Esophagus muscularis mucosa (tissue), 4 donors: Measurements from ENCODE around the gene PTGIS. TPM values are rescaled to one million over a fixed set of nuclear protein-coding genes. Genes with fewer than 3 reads are reported as not detected.

Source experiments
- DNase-seq: peaks from one replicate; pipeline ENCODE4 v3.0.0-alpha.2; 2017; ENCODE audit errors: extremely low spot score
- H3K27ac ChIP-seq, 4 donors: fragments of 200-600 bp; sonication (generic); replicated peaks in 1 of 4; 1 replicate in 3 of 4; 2 replicates in 1 of 4; pipeline ENCODE4 v1.5.1; 2016 to 2019; ENCODE audit warnings: mild to moderate bottlenecking in 1 of 4
- H3K27me3 ChIP-seq, 4 donors: fragments of 200-600 bp; sonication (generic); one replicate each; pipeline versions ENCODE4 v1.5.1 to v1.6.0; 2016 to 2019
- H3K36me3 ChIP-seq, 4 donors: fragments of 200-600 bp; sonication (generic); one replicate each; pipeline ENCODE4 v1.5.1; 2016 to 2019
- H3K4me1 ChIP-seq, 4 donors: fragments of 200-600 bp; sonication (generic); one replicate each; pipeline ENCODE4 v1.5.1; 2016 to 2019
- H3K4me3 ChIP-seq, 4 donors: fragments of 200-600 bp; sonication (generic); 1 replicate in 2 of 4; 2 replicates in 2 of 4; pipeline ENCODE4 v1.5.1; 2016 to 2019; ENCODE audit warnings: mild to moderate bottlenecking in 4 of 4, moderate library complexity in 1 of 4
- H3K9me3 ChIP-seq, 4 donors: fragments of 200-600 bp; sonication (generic); 1 replicate in 3 of 4; 2 replicates in 1 of 4; pipeline ENCODE4 v1.5.1; 2016 to 2019
- CTCF ChIP-seq, 3 experiments: fragments of 200-600 bp in 2 of 3; fragments of 450-650 bp in 1 of 3; sonication (generic) in 2 of 3; IDR thresholded peaks; one replicate each; pipeline ENCODE4 v1.5.1; 2017 to 2019; ENCODE audit warnings: antibody characterized with exemption in 3 of 3, mild to moderate bottlenecking in 2 of 3, moderate library complexity in 1 of 3
- EP300 ChIP-seq: sonication (generic); formaldehyde crosslinking; IDR thresholded peaks from one replicate; pipeline ENCODE4 v1.6.1; 2017; ENCODE audit warnings: antibody characterized with exemption
- POLR2A ChIP-seq: fragments of 450-650 bp; IDR thresholded peaks from one replicate; pipeline ENCODE4 v1.6.1; 2017; ENCODE audit warnings: antibody characterized with exemption, moderate library complexity, mild to moderate bottlenecking, low read depth
- POLR2AphosphoS5 ChIP-seq, 2 donors: sonication (generic); formaldehyde crosslinking; IDR thresholded peaks; one replicate each; pipeline ENCODE4 v1.6.1; 2017; ENCODE audit warnings: antibody characterized with exemption in 2 of 2
- WGBS: methylation state at CpG from one replicate; pipeline ENCODE4 v1.1.5; 2018; 5-methylcytosine and 5-hydroxymethylcytosine counted together
- intact Hi-C: fragments of 100-400 bp; cut with DNase I; formaldehyde crosslinking; loops from one replicate; pipeline ENCODE4 v1.15.1; 2023
- total RNA-seq, 4 donors: library from RNA; depleted of rRNA; stranded (reverse); fragments of >200 nt; gene quantifications; one replicate each; pipeline versions ENCODE4 v1.1.0 to v1.2.1, GENCODE V29; 2016

The PTGIS gene
- total RNA-seq, 4 donors from 2014 or later = 107 to 217 (median 130) TPM

- no peak for DNase-seq
- TF ChIP-seq CTCF (IDR thresholded peaks at IDR 0.05) (no peak), POLR2AphosphoS5 (IDR thresholded peaks at IDR 0.05) (no peak), EP300 (no peak), POLR2A (no peak)
- intact Hi-C loops = no loop called here
- H3K4me1 ChIP-seq = peaks cover 5 to 58% (median 51%) of the 10 kb centered on the region in 4 donors
- H3K4me3 ChIP-seq = no peak overlapping the region
- H3K27me3 ChIP-seq = peaks cover 0 to 23% (median 1%) of the 10 kb centered on the region in 4 donors
- 69% methylated on average over 11 of the region's 11 CpGs for WGBS
- H3K36me3 ChIP-seq = no peaks in the 10 kb centered on the region
- peak overlapping the region; percentile 74 to 91 (median 88) for H3K27ac ChIP-seq
- H3K9me3 ChIP-seq = no peaks in the 10 kb centered on the region
Measured at GRCh38 chr20:49570828-49571552, 3.1 kb upstream of the PTGIS start.

GRCh38 chr20:49570161-49570827 lies 2.4 kb upstream of the PTGIS start:
- H3K4me3 ChIP-seq = no peak overlapping the region
- peak overlapping the region; percentile 74 to 91 (median 88) for H3K27ac ChIP-seq

DNA sequence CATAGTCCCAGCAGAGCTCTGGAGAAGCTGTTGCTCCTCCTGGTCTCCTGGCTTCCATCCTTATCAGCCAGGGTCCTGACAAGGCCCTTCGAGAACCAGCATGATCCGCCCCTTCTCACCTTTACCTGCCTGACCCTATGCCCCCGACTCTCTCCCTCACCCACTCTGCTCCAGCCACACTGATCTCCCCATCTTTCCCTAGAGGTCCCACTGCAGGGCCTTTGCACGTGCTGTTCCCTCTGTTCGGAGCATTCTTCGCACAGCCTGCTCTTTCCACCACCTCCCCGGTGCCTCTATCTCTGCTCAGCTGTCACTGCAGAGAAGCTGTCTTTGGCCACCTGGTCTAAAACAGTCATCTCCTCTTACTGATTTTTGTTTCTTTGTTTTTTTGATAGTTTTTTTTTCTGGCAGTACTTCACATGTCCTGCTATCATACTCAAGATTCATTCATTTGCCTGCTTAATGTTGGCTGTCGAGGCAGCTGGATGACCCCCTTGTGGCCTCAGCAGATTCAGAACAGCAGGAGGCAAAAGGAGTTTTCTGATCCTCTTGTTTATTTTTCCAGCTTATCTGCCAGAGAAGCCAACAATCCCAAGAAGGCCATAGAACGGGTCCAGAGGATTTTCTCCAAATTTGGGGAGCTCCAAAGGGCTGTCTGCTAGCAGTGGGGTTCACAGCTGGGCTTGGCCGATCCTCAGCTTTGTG lies 1.6 kb upstream of the PTGIS start:
- Histone ChIP-seq H3K9me3 (no peaks in the 10 kb centered on the region), H3K27me3 (peaks cover 0 to 23% (median 1%) of the 10 kb centered on the region in 4 donors), H3K27ac (peak overlapping the region; percentile 74 to 91 (median 88)), H3K4me1 (peaks cover 5 to 61% (median 51%) of the 10 kb centered on the region in 4 donors), H3K36me3 (no peaks in the 10 kb centered on the region), H3K4me3 (no peak overlapping the region)
- WGBS = 58% methylated on average over 10 of the region's 10 CpGs
- DNase-seq = no peak
- intact Hi-C loops = no loop called here
- no peak for TF ChIP-seq CTCF (IDR thresholded peaks at IDR 0.05)
- TF ChIP-seq EP300 = no peak
- peak; percentile 11 to 43 for TF ChIP-seq POLR2AphosphoS5 (IDR thresholded peaks at IDR 0.05)
- TF ChIP-seq POLR2A = no peak

More at GRCh38 chr20:49570161-49570827, 2.4 kb upstream of the PTGIS start:
- intact Hi-C loops = no loop called here
- Histone ChIP-seq H3K4me1 (peaks cover 5 to 58% (median 51%) of the 10 kb centered on the region in 4 donors), H3K27me3 (peaks cover 0 to 23% (median 1%) of the 10 kb centered on the region in 4 donors), H3K9me3 (no peaks in the 10 kb centered on the region), H3K36me3 (no peaks in the 10 kb centered on the region)
- no peak for DNase-seq
- no peak for TF ChIP-seq CTCF (IDR thresholded peaks at IDR 0.05)
- TF ChIP-seq POLR2AphosphoS5 (IDR thresholded peaks at IDR 0.05) = no peak
- TF ChIP-seq EP300 = no peak
- TF ChIP-seq POLR2A = no peak
- 89% methylated on average over 7 of the region's 7 CpGs for WGBS

- H3K4me3 ChIP-seq = peak overlapping the region; percentile 56 to 74 (median 67)
- no peaks in the 10 kb centered on the region for H3K36me3 ChIP-seq
- no peak for TF ChIP-seq POLR2A
- no peak for TF ChIP-seq EP300
- TF ChIP-seq POLR2AphosphoS5 (IDR thresholded peaks at IDR 0.05) = no peak
- no peak for TF ChIP-seq CTCF (IDR thresholded peaks at IDR 0.05)
- H3K27ac ChIP-seq = peak overlapping the region; percentile 74 to 91 (median 88)
- 26% methylated on average over 11 of the region's 18 CpGs for WGBS
- no peak for DNase-seq
- peaks cover 5 to 63% (median 51%) of the 10 kb centered on the region in 4 donors for H3K4me1 ChIP-seq
- H3K9me3 ChIP-seq = no peaks in the 10 kb centered on the region
- intact Hi-C loops = no loop called here
- H3K27me3 ChIP-seq = peaks cover 0 to 23% (median 1%) of the 10 kb centered on the region in 4 donors
Measured at GRCh38 chr20:49568278-49569151, 578 bp upstream of the PTGIS start.
